ENCODE data around the gene CAMK1.
A peak's percentile ranks its signal among the peaks of the same experiment; 100 is the strongest.

Gene CAMK1

DNA sequence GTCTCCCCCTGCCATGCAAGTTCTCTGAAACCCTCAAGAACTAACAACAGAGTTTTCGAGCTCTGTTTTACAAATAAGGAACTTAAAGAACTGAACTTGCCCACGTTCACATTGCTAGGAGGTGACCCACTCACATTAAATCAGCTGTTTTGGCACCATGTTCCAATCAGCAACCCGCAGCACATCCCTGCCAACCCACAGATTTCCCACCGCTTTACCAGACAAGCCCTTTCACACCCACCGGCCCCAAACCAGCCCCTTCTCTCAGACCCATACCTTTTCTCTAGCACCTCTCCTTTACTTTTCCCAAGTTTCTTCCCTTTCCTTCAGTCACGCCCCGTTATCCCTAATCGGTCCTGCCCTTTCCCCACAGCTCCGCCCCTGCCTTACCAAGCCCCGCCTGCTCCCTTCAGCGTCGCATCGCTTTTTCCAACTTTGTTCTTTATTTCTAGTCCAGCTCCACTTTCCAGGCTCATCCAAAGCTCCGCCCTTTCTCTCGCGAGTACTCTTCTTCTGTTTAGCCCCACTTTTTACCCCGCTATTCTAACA, 39.0 kb downstream of the CAMK1 start:
- TF ChIP-seq GATA1 (IDR thresholded peaks at IDR 0.05; ENCODE audit: low read depth, low read length) (no peak), POLR2A (IDR thresholded peaks at IDR 0.05; ENCODE audit: low read length) (no peak)
- no peak for DNase-seq

DNA sequence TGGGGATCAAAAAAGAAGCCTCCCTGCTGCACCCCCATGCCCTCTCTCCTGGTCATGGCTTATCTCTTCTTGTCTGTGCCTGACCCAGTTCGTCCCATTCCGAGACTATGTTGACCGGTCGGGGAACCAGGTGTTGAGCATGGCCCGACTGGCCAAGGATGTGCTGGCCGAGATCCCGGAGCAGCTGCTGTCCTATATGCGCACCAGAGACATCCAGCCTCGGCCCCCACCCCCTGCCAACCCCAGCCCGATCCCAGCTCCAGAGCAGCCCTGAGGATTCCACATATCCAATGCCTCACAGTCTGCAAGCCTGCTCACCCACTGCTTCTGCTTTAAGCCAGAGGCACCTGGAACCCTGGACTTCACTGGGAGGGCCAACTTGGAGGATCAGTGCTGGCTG, 40.3 kb downstream of the CAMK1 start:
- DNase-seq, result no peak
- TF ChIP-seq POLR2A (IDR thresholded peaks at IDR 0.05; ENCODE audit: low read length) (no peak), GATA1 (IDR thresholded peaks at IDR 0.05; ENCODE audit: low read depth, low read length) (no peak)

DNA sequence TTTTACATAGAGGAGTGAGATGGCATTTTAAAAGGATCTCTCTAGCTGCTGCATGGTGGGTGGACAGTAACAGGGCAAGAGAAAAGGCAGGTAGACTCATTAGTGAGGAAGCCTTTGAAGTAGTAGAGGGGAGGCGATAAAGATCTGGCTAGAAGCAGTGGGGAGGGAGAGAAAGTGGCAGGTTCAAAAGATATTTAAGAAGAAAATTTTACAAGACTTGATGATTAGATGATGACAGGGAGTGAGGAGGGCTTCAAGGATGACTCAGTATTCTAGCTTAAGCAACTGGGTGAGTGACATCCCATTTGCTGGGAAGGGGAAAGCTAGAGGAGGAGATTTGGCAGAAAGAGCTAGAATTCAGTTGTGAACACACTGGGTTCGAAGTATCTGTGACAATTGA, 42.0 kb downstream of the CAMK1 start:
- no peak for TF ChIP-seq POLR2A (IDR thresholded peaks at IDR 0.05; ENCODE audit: low read length)
- no peak for TF ChIP-seq GATA1 (IDR thresholded peaks at IDR 0.05; ENCODE audit: low read depth, low read length)
- peak; percentile 15 to 62 for DNase-seq

DNA sequence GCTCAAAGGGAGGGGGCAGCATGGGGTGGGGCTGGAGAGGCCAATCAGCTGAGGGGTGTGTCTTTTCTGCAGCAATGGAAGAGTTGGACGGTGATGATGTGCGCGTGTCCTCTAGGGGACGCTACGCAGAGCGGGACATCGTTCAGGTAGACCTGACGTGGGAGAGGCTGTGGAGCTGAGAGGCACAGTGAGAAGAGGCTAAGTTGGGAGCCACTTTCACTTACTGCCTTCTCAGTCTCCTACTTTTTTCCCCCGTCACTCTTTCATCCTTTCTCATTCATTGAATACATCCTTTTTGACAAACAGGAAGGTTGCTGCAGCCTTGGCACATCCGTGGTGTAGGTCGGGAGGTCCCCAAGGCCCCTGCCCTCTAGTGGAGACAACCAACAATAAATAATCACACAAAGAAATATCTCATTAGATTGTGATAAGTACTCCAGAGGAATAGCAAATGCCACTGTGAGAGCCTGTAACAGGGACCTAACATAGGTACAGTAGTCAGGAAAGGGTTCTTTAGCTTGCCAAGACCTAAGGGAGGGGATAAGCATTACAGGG, 42.6 kb downstream of the CAMK1 start:
- TF ChIP-seq GATA1 (IDR thresholded peaks at IDR 0.05; ENCODE audit: low read depth, low read length) (no peak), POLR2A (IDR thresholded peaks at IDR 0.05; ENCODE audit: low read length) (no peak)
- DNase-seq, result peak; percentile 67 to 77

DNA sequence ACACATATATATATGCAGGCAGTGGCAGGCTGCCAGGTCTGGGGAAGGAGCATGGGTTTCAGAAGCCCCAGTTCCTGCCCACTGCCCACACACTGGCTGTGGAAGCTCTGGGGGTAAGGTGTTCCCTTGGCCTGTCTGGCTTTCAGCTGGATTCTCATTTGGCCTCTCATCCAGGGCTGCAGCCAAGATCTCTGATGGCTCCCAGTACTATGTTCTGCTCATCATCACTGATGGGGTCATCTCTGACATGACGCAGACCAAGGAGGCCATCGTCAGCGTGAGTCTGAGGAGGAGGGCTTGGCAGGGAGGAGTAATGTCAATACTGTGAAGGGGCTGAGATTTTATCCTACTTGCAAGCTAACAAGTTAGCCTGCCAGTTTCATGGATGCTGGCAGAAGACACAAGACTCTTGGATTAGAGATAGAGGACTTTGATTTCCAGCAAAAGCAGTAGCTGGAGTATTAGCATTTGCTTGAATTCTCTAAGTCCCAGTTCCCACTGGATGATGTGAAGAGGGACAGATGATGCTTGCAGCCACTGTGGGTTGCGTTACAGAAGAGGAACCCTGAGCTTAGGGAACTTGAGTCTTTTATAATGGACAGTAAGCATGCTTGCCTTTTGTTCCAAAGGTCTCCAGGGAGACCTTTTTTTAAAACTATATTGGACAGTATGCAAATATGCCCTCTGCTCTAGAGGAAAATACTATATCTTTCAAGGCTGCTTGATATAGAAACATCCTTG, 43.8 kb downstream of the CAMK1 start:
- no peak for TF ChIP-seq GATA1 (IDR thresholded peaks at IDR 0.05; ENCODE audit: low read depth, low read length)
- TF ChIP-seq POLR2A (IDR thresholded peaks at IDR 0.05; ENCODE audit: low read length), result no peak
- no peak for DNase-seq

DNA sequence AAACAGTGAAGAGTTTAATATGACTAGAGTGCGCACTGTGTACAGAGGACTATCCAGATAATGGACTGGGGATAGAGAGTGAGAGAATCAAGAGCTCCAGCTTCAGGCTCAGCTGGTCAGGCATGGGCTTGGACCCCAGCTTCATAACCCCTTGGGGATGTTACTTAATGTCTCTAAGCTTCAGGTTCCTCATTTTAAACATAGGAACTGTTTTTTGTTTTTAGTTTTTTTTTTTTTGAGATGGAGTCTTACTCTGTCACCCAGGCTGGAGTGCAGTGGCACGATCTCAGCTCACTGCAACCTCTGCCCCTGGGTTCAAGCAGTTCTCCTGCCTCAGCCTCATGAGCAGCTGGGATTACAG, 48.1 kb downstream of the CAMK1 start:
- no peak for TF ChIP-seq POLR2A (IDR thresholded peaks at IDR 0.05; ENCODE audit: low read length)
- DNase-seq, result no peak

DNA sequence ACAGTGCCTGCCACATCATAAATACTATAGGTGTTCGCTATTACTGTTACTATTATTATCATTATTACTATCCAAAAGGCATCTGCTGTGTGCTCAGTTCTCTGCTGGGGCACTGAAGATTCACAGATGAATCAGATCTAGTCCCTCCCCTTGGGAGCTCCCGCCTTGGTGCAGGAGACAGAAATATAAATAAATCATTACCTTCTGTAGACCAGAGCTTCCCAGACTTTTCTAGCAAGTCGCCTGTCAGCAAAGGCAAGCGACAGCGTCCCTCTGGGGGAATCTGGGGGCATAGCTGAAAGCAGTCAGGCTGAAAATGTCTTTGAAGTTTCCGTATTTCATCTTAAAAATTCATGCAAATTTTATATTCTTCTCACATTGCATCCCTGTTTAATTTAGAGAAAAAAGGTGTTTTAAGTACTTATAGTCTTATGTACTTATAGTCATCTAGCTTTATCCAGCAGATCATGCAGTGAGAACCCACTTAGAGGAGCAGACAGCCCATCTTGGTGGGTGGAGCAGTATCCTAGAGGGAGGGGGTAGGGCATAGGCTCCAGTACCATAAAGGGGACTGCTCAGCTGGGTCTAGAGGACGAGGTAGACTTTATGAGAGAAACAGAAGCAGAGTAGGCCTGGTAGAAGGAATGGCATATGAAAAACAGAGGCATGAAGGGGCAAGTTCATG, 48.6 kb downstream of the CAMK1 start:
- DNase-seq, result no peak
- TF ChIP-seq POLR2A (IDR thresholded peaks at IDR 0.05; ENCODE audit: low read length) (no peak), GATA1 (IDR thresholded peaks at IDR 0.05; ENCODE audit: low read depth, low read length) (no peak)

DNA sequence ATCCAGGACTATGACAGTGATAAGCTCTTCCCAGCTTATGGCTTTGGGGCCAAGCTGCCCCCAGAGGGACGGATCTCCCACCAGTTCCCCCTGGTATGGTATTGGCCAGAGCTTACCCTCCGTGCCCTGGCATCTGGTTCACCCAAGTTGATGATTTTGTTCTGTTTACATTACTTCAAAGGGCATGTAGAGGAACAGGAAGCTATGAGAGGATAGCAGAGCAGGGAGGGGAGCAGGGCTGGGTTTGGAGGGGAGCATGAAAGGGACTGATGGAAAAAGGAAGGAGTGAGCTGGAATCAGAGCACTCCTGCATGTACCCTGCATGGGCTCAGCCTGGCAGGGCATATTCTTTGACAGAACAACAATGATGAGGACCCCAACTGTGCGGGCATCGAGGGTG, 51.6 kb downstream of the CAMK1 start:
- no peak for DNase-seq
- TF ChIP-seq GATA1 (IDR thresholded peaks at IDR 0.05; ENCODE audit: low read depth, low read length) (no peak), POLR2A (IDR thresholded peaks at IDR 0.05; ENCODE audit: low read length) (no peak)

DNA sequence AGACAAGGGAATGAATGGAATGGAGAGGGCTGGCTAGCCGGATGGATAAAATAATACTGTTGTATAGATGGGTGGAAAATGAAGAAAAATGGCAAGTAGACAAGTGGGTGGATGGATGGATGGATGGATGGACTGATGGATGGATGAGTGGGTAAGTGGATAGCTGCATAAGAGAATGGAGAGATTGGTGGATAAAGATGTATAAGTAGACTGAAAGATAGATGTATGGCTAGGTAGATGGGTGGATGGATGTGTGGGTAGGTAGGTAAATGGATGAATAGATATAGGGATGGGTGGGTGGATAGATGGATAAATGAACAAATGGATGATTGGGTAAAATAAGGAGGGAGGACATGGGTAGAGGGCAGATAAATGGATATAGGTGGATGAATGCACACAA, 52.2 kb downstream of the CAMK1 start:
- no peak for DNase-seq
- no peak for TF ChIP-seq POLR2A (IDR thresholded peaks at IDR 0.05; ENCODE audit: low read length)
- TF ChIP-seq GATA1 (IDR thresholded peaks at IDR 0.05; ENCODE audit: low read depth, low read length), result no peak

DNA sequence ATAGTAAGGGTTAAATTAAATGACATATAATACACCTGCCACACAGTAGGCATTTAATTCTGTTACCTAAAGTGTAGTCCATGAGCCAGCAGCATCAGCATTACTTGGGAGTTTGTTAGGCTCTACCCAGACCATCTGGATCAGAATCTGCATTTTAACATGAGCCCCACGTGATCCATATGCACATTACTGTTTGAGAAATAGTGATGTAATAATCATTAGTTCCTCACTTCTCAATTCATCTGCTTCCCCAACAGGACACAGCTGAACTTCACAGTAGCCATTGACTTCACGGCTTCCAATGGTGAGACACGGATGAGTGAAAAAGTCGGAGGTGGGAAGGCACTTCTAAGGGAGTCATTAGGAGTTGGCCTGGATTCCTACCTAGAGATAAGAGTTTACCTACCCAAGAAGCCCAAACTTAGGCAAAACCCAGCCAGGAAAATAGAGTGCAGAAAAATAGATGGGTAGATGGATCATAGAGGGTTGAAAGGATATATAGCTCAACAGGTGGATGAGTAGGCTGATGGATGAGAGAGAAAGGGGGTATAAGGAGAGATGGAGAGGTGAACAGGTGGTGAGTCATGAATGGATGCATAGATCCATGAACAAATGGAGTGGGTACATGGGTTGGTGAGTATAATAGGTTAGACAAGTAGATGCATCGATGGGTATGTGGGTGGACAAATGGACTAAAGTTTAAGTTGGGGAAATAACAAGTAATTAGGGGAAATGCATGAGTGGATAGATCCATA, 52.8 kb downstream of the CAMK1 start:
- no peak for TF ChIP-seq GATA1 (IDR thresholded peaks at IDR 0.05; ENCODE audit: low read depth, low read length)
- no peak for TF ChIP-seq POLR2A (IDR thresholded peaks at IDR 0.05; ENCODE audit: low read length)
- no peak for DNase-seq

DNA sequence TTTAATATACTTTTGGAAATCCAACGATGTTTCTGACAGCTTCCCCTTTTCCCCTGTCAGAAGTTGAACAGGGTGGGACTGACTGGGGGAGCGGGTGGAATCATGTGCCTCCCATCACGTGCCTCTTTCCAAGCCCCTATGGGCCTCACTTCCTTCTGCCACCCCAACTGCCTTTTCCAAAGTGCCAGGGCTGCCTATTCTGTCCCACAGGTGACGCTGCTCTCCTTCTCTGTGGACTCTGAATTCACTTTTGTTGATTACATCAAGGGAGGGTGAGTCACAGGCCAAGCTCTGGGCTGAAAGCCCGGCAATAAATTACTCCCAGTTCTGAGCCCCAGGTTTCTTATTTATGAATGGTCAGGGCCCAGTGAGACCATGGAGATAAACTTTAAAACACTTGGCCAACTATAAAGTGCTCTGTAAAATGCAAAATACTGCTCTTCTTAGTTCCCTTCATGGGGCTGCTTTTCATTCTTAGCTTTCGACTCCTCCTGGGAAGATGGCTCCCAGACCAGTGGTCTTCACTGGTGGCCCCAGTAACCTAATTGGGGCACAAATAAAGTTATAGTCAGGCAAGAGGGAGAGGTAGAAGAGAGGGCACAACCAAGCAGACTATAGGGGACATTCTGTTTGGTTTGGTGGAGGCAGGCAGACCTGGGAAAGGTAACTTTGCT, 53.8 kb downstream of the CAMK1 start:
- peak; percentile 85 to 90 for DNase-seq
- no peak for TF ChIP-seq GATA1 (IDR thresholded peaks at IDR 0.05; ENCODE audit: low read depth, low read length)
- no peak for TF ChIP-seq POLR2A (IDR thresholded peaks at IDR 0.05; ENCODE audit: low read length)

DNA sequence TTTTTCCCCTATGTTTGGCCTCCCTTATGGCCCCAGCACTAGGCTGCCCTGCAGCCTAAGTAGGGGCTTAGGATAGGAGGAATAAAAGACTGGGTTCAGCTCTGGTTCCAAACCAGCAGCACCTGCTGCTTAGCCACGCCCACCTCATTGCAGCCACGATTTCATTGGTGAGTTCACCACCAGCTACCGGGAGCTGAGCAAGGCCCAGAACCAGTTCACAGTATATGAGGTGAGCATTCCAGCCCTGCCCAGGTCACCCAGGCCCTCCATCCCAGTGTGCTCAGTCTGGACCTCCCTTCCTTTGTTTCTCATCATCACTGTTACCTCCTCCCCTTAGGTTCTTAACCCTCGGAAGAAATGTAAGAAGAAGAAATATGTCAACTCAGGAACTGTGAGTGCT, 54.6 kb downstream of the CAMK1 start:
- DNase-seq, result peak; percentile 12 to 32
- TF ChIP-seq GATA1 (IDR thresholded peaks at IDR 0.05; ENCODE audit: low read depth, low read length), result no peak
- TF ChIP-seq POLR2A (IDR thresholded peaks at IDR 0.05; ENCODE audit: low read length), result no peak

DNA sequence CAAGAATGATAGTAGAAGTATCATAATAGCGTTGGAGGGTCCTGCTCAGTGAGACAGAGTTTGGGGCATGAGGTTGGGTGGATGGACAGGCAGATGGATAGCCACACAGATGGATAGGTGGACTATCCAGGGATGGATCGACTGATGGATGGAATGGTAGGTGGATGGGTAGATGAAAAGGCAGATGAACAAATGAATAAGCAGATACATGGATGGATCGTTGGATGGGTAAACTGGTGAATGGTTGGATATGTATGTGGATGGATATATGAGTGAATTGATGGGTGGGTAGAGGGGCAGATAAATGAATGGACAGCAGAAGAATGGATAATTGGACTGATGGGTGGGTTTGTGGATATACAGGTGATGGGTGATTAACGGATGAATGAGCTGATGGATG, 56.6 kb downstream of the CAMK1 start:
- no peak for DNase-seq
- TF ChIP-seq GATA1 (IDR thresholded peaks at IDR 0.05; ENCODE audit: low read depth, low read length) (no peak), POLR2A (IDR thresholded peaks at IDR 0.05; ENCODE audit: low read length) (no peak)

Measured in erythroblast (primary cell).